Fibroblast of pulmonary artery (primary cell): ENCODE data around the gene PIGQ.

Experiments used
- DNase-seq: peaks from one replicate; pipeline ENCODE4 v3.0.0-alpha.2; 2010; ENCODE audit warnings: low read depth
- H3K4me3 ChIP-seq: replicated peaks from 2 replicates; pipeline ENCODE4 v1.5.1; 2011; ENCODE audit warnings: low read depth, mild to moderate bottlenecking, control low read depth, low read length, moderate library complexity
- TF ChIP-seq, protein P1 (sequence below): IDR thresholded peaks from 2 replicates; pipeline ENCODE4 v1.5.1; 2011; ENCODE audit warnings: mild to moderate bottlenecking, control low read depth, low read length, inconsistent platforms; ENCODE audit errors: missing control alignments

The PIGQ gene

DNA sequence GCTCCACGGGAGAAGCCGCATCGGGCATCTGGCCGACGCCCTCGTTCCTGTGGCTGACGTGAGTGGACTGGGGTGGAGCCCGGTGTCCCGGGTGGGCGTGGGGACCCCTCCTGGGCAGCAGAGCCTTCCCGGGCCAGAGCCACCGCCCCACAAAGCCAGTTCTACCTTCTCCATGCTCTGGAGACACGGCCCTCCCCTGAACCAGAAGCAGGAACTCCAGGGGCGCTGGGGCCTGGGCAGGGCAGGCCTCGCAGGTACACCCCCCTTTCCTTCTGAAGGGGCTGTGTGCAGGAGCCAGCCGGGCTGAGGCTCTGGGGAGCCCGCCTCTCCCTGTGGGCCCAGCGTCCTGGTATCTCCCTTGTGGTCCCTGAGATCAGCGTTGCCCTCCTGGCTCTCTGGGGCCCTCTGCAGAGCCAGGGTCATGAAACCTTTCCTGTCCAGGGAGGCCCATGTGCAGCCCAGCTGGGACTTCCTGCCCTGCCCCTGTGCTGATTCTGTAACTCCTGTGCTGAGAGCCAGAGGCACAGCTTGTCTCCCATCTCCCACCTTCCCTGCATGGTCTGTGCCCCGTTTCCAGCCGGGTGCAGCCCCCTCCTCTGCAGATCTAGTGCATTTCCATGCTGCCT lies 6.5 kb downstream of the PIGQ start:
- TF ChIP-seq, protein P1, sequence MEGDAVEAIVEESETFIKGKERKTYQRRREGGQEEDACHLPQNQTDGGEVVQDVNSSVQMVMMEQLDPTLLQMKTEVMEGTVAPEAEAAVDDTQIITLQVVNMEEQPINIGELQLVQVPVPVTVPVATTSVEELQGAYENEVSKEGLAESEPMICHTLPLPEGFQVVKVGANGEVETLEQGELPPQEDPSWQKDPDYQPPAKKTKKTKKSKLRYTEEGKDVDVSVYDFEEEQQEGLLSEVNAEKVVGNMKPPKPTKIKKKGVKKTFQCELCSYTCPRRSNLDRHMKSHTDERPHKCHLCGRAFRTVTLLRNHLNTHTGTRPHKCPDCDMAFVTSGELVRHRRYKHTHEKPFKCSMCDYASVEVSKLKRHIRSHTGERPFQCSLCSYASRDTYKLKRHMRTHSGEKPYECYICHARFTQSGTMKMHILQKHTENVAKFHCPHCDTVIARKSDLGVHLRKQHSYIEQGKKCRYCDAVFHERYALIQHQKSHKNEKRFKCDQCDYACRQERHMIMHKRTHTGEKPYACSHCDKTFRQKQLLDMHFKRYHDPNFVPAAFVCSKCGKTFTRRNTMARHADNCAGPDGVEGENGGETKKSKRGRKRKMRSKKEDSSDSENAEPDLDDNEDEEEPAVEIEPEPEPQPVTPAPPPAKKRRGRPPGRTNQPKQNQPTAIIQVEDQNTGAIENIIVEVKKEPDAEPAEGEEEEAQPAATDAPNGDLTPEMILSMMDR = no peak
- H3K4me3 ChIP-seq = no peak overlapping the region
- no peak for DNase-seq

- DNase-seq = no peak
- TF ChIP-seq, protein P1 = no peak
- no peak overlapping the region for H3K4me3 ChIP-seq
Measured at GRCh38 chr16:576823-577201, 7.0 kb downstream of the PIGQ start.

GRCh38 chr16:577796-578195 lies 8.0 kb downstream of the PIGQ start:
- H3K4me3 ChIP-seq = no peak overlapping the region
- TF ChIP-seq, protein P1 = no peak
- no peak for DNase-seq

DNA sequence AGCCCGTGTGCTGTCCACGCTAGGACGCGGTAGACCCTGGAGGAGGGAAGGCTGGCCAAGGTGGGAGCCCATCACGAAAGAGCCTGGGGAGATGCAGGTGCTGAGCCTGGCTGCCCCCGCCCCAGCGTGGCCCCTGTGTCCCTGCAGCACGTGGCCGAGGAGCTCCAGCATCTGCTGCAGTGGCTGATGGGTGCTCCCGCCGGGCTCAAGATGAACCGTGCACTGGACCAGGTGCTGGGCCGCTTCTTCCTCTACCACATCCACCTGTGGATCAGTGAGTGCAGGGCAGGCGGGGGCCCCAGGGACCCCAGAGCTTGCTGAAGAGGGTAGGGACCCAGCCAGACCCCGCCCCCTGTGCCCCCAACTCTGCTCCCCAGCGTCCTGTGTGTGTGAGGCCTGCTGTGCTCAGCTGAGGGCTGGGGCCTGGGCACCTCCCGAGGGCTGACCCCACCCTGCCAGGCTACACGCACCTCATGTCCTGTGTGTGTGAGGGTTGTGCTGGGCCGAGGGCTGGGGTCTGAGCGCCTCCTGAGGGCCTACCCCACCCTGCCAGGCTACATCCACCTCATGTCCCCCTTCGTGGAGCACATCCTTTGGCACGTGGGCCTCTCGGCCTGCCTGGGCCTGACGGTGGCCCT lies 8.6 kb downstream of the PIGQ start:
- no peak overlapping the region for H3K4me3 ChIP-seq
- DNase-seq = no peak
- TF ChIP-seq, protein P1 = no peak

- TF ChIP-seq, protein P1 = peak; percentile 76
- peak; percentile 80 for DNase-seq
- no peak overlapping the region for H3K4me3 ChIP-seq
Measured at GRCh38 chr16:578870-579405, 9.2 kb downstream of the PIGQ start.

DNA sequence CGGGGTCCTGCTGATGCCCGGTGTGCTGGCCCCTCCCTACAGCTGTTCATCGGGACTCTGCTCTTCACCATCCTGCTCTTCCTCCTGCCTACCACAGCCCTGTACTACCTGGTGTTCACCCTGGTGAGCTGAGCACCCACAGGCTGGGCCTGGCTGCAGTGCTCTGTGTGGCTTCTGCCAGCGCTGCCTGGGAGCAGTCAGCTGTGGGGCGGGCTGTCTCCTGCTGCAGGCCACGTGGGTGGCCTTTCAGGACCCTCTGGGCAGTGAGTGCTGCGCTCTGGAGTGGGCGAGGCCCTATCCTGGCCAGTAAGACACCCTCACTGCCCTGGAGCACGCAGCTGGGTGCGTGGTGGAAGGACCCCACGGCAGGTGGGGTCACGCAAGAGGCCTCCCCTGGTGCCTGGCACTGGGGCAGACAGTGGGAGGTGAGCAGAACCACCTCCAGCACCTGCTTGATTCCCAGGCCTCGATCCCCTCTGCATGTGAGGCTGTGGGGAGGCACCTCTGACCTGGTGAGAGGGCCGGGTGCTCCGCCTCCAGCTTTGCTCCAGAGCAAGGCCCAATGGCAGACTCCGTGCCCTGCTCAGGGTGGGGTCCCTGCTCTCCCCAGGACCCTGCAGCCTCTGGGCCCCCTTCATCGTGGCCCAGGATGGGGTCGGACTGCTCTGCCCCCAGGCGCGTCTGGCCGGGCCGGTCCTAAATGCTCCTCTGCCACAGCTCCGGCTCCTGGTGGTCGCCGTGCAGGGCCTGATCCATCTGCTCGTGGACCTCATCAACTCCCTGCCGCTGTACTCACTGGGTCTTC lies 10.6 kb downstream of the PIGQ start:
- no peak for DNase-seq
- TF ChIP-seq, protein P1 = no peak
- H3K4me3 ChIP-seq = no peak overlapping the region
